Stimulated activated CD4-positive, alpha-beta T cell treated with anti-CD3 and anti-CD28 coated beads, Interleukin-15, amount 100 ng/mL, for 48 hours (primary cell): Measurements from ENCODE around the gene PCSK1N.
"Not testable (repeated sequence)": the region's sequence is repeated elsewhere in the genome, so short reads cannot be mapped to it uniquely, and the experiment has no call there.

Experiments
- DNase-seq, 2 donors: peaks; one replicate each; pipeline ENCODE4 v3.0.0-alpha.2; 2020; ENCODE audit warnings: low read depth in 2 of 2

The PCSK1N gene, protein sequence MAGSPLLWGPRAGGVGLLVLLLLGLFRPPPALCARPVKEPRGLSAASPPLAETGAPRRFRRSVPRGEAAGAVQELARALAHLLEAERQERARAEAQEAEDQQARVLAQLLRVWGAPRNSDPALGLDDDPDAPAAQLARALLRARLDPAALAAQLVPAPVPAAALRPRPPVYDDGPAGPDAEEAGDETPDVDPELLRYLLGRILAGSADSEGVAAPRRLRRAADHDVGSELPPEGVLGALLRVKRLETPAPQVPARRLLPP

DNA sequence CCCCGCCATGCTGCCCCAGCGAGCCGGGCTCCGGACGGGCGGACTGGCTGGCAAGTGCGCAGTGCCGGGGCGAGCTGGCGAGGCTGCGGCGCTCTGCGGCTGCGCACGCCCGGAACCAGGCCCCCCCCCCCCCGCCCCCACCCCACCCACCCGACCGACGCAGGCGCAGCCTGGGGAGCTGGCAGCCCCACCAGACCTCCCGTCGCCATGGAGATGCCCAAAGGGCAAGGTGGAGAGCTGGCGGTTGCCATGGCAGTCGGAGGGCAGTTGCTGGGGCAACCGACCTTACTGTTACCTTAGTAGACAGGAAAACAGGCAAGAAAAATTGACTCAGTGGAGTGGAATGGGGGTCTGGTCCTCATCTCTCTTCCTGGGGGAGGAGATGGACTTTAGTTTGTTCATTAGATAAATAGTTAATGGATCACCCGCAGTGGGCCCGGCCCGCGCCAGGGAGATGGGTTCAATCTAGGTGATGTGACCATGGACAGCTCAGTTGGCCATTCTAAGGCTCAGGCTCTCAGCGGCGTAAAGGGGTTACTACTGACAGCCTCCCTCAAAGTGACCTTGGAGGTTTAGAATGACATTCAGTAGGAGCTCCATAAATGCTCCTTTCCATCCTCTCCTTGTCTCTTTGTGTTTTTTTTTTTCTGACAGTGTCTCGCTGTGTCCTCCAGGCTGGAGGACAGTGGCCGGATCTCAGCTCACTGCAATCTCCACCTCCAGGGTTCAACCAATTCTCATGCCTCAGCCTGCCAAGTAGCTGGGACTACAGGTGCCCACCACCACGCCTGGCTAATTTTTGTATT is at the start of gene PCSK1N:
Gene PCSK1N (minus strand): TSS at position 87 of the 806 bp plus-strand sequence. CDS start 78 bp downstream, at position 9.
- DNase-seq = no peak

DNA sequence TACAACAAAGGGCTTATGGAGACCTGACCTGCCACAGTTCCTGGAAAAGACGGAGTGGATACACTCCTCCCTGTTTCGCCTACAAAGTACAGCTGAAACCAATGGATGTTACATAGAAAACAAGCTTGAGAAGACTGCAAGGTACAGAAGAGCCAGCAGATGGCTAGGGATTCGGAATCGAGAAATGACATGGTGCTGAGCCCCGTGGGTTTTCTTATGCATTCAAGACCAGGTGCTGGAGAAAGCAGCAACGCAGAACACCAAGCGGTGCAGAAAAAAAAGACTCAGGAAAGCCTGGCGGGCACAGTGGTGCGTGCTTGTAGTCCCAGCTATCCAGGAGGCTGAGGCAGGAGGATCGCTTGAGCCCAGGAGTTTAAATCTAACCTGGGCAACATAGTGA is 48.3 kb upstream of the PCSK1N start:
- DNase-seq = no peak

DNA sequence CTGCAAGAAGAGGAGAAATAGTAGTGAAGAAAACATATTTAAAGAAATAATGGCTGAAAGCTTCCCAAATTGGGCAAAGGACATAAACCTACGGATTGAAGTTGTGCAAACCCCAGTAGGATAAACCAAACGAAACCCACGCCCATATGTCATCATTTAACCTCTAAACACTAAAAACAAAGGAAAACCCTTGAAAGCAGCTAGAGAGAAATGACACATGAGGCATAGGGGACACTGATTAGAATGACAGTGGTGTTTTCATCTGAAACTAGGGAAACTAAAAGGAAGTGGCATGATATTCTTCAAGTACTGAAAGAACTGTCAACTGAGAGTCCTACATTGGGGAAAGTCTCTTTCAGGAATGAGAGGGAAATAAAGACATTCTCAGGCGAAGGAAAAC is 41.5 kb upstream of the PCSK1N start:
- DNase-seq = not testable (repeated sequence)

DNA sequence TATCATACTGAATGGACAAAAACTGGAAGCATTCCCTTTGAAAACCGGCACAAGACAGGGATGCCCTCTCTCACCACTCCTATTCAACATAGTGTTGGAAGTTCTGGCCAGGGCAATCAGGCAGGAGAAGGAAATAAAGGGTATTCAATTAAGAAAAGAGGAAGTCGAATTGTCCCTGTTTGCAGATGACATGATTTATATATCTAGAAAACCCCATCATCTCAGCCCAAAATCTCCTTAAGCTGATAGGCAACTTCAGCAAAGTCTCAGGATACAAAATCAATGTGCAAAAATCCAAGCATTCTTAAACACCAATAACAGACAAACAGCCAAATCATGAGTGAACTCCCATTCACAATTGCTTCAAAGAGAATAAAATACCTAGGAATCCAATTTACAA is 36.6 kb upstream of the PCSK1N start:
- not testable (repeated sequence) for DNase-seq

DNA sequence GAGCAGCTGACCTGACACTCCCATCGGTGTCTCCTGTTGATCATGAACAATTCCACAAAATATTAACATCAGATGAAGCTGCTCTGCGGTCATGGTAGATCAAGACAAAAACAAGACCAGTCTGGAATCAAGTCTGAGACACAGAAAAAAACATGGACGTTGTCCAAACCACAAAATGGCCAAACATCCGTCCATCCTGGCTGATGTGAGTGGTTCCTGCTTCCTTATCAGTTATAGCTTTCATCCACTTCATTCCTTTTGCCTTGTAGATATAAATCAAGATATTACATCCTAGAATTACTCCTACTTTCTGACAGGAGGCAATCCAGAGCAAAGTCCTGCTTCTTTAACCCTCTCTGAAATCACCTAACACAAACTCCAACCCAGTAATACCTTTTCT is 28.8 kb upstream of the PCSK1N start:
- no peak for DNase-seq

DNA sequence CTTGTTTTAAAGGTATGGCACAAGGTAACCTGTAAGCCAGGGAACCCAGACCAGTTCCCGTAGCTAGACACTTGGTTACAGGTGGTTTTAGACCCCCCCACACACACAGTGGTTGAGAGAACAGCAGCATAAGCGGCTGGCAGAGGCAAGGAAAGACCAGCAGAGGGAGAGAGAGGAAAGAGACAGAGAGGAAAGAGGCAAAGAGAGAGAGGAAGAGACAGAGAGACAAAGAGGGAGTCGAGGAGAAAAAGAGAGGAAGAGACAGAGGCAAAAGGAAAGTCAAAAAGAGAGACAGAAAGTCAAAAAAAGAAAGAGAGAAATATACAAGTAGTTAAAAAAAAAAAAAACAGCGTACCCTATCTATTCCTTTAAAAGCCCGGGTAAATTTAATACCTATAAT is 19.5 kb upstream of the PCSK1N start:
- DNase-seq = no peak

DNA sequence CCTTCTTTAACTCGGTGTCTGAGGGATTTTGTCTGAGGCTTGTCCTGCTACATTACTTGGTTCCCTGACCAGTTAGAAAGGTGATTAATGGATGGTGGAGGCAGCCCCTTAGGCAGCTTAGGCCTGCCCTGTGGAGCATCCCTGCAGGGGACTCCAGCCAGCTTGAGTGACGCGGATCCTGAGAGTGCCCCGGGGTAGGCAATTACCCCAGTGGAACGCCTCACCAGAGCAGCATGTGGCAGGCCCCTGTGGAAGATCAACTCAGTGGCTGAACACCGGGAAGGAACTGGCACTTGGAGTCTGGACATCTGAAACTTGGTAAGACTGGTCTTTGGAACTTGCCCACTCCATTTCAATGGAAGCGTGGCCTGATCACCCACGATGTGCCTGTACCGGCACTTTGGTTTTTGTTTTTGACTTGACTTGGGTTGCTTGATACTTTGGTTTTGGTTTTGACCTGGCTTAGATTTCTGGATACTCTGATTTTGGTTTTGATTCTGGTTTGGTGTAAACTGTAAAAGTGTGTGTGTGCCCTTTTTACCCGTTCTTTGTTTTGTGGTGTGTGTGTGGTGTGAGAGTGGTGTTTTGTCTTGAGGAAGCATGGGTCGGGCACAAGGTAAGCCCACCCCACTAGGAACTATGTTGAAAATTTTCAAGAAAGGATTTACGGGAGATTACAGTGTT is 18.9 kb upstream of the PCSK1N start:
- DNase-seq = not testable (repeated sequence)

DNA sequence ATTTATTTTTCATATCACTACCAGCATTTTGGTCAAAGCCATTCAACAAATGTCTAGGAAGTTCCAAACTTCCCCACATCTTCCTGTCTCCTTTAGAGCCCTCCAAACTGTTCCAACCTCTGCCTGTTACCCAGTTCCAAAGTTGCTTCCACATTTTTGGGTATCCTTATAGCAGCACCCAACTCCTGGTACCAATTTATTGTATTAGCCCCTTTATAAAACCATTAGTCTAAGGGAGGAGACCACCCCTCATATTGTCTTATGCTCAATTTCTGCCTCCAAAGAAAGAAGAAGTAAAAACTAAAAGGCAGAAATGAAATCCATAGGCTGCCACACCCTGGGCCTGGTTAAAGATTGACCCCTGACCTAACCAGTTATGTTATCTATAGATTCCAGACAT is 18.1 kb upstream of the PCSK1N start:
- DNase-seq = not testable (repeated sequence)

DNA sequence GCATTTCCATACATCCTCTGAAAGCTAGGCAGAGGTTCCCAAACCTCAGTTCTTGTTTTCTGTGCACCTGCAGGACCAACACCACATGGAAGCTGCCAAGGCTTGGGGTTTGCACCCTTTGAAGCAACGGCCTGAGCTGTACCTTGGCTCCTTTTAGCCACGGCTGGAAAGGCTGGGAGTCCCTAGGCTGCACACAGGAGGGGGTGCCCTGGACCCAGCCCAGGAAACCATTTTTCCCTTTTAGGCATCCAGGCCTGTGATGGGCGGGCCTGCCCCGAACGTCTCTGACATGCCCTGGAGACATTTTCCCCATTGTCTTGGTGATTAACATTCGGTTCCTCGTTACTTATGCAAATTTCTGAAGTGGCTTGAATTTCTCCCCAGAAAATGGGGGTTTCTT is 17.4 kb upstream of the PCSK1N start:
- DNase-seq = no peak

DNA sequence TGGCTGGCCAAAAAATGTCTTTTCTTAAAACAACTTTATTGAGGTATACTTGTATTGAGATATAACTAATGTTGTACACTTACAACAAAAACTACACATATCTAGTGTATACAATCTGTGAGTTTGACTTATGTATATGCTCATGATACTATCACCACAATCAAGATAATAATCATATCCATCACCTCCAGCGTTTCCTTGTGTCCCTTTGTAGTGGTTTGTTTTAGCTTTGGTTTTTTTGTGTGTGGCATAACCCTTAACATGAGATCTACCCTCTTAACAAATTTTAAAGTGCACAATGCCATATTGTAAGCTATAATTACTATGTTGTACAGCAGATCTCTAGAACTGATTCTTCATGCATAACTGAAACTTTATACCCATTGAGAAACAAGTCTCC is 13.4 kb upstream of the PCSK1N start:
- no peak for DNase-seq

DNA sequence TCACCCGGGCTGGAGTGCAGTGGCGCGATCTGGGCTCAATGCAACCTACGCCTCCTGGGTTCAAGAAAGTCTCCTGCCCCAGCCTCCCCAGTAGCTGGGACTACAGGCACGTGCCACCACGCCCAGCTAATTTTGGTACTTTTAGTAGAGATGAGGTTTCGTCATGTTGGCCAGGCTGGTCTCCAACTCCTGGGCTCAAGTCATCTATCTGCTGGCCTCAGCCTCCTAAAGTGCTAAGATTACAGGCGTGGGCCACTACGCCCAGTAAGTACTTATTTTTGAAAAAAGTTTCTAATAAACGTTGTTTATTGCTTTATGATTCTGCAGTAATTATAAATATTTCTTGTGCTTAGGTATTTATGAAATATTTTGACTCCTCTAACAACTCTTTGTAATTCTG is 4.3 kb upstream of the PCSK1N start:
- no peak for DNase-seq

DNA sequence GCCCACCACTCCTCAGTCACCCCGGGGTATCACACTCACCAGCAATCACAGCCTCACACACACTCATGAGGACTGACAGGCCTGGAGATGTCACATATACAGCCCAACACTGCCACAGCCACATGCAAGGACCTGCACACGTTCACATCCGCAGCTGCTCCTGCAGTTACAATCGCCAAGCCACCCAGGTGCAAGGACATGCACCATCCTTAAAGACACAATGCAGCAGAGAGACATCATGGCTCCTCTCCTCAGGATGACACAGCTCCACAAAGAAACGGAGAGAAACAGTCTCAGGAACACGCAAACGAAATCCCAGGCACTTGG is 1.1 kb downstream of the PCSK1N start:
- no peak for DNase-seq

DNA sequence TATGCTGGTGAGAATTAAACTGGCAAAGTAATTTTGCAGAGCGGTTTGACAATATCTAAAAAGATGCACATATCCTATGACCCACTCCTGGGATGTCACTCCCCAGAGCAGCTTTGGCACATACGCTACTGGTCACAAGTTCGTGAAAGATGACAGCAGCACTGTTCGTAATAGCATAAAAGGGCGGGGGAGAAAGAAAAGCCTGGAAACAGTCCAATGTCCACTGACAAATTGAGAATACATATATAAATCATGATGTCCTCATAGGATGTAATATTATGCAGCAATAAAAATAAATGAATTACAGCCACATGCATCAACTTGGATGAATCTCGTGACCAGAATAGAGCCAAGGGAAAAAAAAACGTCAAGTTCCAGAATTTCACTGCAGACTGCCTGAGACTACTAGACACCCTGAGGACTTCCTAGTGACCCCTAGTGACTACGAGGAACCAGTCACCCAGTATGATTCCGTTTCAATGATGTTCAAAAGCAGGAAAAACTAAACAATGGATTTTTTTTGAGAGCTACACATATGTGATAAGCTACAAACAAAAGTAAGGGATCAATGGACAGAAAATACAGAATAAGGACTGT is 1.8 kb downstream of the PCSK1N start:
- DNase-seq = no peak

DNA sequence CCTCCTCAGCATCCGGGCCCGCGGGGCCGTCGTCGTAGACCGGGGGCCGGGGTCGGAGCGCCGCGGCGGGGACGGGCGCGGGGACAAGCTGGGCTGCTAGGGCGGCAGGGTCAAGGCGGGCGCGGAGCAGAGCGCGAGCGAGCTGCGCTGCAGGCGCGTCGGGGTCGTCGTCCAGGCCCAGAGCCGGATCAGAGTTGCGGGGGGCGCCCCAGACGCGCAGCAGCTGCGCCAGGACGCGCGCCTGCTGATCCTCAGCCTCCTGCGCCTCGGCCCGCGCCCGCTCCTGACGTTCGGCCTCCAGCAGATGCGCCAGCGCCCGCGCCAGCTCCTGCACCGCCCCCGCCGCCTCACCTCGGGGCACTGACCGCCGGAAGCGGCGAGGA is 3.5 kb downstream of the PCSK1N start:
- no peak for DNase-seq

DNA sequence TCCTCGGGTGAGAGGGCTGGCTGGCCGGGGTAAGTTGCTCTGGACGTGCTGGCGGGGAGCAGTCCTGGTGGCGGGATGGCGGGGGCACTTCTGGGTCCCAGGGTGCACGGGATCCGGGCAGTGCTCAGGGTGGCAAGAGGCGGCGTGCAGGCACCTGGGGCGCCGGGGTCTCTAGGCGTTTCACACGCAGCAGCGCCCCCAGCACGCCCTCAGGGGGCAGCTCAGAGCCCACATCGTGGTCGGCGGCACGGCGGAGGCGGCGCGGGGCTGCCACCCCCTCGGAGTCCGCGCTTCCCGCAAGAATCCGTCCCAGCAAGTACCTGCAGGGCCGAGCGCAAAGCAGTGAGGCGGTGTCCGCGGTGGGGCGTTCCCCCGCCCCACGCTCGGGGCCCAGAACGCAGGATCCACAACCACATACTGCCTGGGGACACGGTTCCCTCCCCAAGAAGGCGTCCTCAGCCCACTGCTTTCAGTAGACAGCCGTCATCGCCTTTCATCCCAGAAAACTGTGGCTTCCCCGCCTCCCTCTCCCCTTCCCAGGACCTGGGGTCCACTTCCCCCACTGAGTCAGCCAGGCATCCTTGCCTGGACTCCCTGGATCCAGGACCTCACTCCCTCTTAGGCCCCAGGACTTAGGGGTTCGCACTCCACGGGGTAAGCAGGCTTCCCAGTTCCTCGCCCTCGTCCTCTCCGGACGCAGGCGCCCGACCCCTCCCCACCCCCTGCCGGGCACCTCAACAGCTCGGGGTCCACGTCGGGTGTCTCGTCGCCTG is 4.1 kb downstream of the PCSK1N start:
- DNase-seq = no peak

DNA sequence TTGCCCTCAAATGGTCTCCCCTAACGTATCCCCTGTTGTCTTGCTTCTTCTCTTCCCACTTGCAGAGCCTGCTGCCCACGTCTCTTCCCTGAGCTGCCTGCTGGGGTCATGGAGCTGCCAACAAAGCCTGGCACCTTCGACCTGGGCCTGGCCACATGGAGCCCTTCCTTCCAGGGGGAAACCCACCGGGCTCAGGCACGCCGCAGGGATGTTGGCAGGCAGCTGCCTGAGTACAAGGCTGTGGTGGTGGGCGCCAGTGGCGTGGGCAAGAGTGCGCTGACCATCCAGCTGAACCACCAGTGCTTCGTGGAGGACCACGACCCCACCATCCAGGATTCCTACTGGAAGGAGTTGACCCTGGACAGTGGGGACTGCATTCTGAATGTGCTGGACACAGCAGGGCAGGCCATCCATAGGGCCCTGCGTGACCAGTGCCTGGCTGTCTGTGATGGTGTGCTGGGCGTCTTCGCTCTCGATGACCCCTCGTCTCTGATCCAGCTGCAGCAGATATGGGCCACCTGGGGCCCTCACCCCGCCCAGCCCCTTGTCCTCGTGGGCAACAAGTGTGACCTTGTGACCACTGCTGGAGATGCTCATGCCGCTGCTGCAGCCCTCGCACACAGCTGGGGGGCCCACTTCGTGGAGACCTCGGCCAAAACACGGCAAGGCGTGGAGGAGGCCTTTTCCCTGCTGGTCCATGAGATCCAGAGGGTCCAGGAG is 6.2 kb downstream of the PCSK1N start:
- no peak for DNase-seq

DNA sequence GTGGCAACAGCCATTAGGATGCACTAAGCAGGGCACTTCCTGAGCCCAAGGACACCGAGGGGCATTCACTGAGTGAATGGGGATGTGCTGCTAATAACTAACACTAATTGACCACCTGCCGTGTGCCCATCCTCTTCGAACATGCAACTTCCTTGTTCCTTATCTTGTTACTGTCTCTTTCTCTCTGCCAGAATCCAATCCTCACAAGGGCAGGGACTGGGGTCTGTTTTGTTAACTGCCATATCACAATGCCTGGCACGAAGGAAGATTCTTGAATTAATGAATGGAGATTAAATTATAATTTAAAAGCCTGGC is 7.8 kb downstream of the PCSK1N start:
- DNase-seq = no peak

DNA sequence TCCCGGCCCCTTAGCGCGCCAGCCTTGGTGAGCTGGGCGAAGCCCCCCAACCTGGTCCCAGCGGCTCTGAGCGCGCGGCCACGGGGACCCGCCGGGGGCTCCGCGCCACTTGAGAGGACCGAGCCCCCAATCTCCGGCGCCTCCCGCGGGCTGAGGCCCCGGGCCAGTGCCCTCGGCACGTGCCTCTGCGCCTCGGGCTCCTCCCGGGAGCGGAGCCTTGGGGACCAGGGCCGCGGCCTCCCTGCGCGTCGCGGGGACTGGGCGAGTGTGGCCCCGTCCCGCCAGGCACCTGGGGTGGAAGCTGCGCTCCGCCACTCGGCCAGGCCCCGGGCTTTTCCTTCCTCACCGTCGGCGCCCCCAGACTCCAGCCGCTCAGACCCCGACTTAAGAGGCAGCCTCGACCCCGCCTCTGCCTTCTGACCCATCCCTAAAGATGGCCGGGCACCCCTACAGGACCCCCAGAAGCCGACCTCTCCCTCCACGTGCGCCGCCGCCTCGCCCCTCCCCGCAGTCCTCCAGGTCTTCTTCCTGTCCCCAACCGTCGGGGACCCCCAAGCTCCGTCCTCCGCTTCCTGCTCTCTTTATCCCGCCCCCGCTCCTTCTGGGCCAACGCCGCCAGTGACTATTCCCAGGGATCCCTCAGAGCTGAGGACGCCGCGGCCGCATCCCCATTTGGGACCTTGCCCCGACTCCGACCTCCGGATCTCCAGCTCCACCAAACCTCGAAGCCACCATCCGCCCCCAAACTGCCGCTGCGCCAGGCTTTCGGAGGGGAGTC is 8.3 kb downstream of the PCSK1N start:
- no peak for DNase-seq

DNA sequence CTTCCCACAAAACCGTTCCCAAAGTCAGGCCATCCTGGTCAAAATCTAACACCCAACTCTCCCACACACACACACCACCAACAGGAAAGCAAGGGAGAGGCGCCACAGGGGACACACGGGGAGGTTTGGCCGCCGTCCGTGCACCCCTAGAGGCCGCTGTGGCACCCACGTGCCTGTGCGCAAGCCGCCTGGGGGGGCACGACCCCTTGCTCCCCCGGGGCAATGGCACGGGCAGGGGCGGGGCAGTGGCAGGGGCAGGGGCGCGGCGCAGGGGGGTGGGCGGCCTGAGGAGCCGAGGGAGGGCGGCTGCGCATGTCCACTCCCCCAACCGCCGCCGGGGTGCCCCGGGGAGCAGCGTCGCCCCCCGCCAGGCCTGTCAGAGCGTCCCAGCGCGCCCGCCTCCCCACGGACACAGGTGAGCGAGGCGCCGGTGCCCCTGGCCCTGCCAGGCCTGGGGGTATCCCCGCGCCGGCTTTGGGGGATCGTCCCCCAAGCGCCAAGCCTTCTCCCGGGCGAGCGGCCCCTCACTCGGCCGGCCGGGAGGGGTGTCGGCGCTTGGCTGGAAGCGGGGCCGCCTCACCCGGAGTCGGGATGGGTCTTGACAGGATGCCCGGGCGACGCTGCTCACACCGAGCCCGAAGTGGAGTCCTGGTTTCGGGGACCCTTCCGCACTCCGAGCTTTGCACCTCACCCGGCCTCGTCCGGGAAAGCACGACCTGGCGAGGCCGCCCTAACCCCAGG is 9.1 kb downstream of the PCSK1N start, which contains the start of gene ERAS:
Gene ERAS (plus strand): TSS at position 379 of the 741 bp plus-strand sequence. CDS start 2,611 bp downstream, outside the sequence.
- DNase-seq = no peak

DNA sequence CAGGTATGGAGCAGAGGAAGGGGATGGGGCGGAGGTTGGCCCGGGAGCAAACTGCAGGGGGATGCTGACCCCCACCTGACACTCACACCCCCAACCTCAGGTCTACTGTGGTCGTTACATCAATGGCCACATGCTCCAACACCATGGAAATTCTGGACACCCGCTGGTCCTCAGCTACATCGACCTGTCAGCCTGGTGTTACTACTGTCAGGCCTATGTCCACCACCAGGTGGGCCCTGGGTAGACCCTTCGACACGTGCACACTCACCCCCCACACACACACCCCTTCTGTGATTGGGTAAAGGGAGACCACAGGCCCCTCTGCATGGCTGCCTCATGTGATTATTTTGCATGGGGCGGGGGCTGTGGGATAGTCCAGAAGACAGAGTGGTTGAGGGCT is 11.3 kb downstream of the PCSK1N start:
- no peak for DNase-seq
